NT2/D1 (cell line): ENCODE data around the gene STRBP.

Experiments used
- SUZ12 ChIP-seq: IDR thresholded peaks from 2 replicates; pipeline ENCODE4 v1.6.1; 2011; ENCODE audit not compliant: insufficient read length, insufficient read depth; ENCODE audit errors: extremely low read depth
- YY1 ChIP-seq: IDR thresholded peaks from 2 replicates; pipeline ENCODE4 v1.6.1; 2011; ENCODE audit not compliant: insufficient read length, insufficient read depth

- TF ChIP-seq SUZ12 (no peak), YY1 (no peak)
Measured at GRCh38 chr9:123085916-123086315, 182.5 kb downstream of the STRBP start.
